ENCODE data around the gene EPM2AIP1. TPM values are rescaled to one million over a fixed set of nuclear protein-coding genes. Genes with fewer than 3 reads are reported as not detected.

EPM2AIP1 gene
- total RNA-seq, 1 experiment from 2014 or later: 12.2 TPM

DNA sequence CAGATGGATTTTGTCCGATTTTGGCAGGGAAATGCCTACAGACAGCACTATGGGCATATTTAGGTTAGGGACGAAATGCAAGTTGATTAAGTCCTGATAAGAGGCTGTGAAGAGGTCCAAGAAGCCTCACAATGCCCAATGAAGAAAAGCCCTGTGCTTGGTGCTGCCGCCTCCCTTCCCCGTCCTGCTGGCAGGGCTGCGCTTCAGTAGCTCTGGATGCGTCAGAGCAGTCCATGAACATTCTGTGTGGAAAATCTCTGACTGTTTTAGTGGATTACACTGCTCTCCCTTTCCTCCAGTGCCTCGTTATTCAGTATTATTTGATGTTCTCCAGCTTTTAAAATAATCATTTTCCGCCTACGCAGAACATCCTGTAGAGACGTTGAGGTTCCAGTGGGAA lies 40.0 kb upstream of the EPM2AIP1 start:
- Mint-ChIP-seq H3K4me3 (ENCODE audit: unreplicated experiment) (no peak overlapping the region), H3K27me3 (ENCODE audit: insufficient read depth, unreplicated experiment) (no peaks in the 10 kb centered on the region), H3K9me3 (ENCODE audit: unreplicated experiment) (no peaks in the 10 kb centered on the region), H3K27ac (ENCODE audit: unreplicated experiment) (no peak overlapping the region), H3K4me1 (ENCODE audit: low read depth, unreplicated experiment) (no peaks in the 10 kb centered on the region), H3K36me3 (ENCODE audit: insufficient read depth, unreplicated experiment) (peaks cover 46% of the 10 kb centered on the region)
- Histone ChIP-seq H3K4me3 (ENCODE audit: low read depth, low read length) (no peak overlapping the region), H3K27me3 (replicated peaks; ENCODE audit: control insufficient read depth, insufficient read depth, low read length) (no peaks in the 10 kb centered on the region), H3K9me3 (no peaks in the 10 kb centered on the region), H3K4me1 (no peaks in the 10 kb centered on the region), H3K36me3 (ENCODE audit: control insufficient read depth, insufficient read depth, low read length) (peaks cover 2% of the 10 kb centered on the region)
- BruUV-seq (replicated peaks): no TSS peak
- intact Hi-C loops (cut with micrococcal nuclease; ENCODE audit: unreplicated experiment): no loop called here
- CTCF ChIA-PET: no interaction called here
- DNase-seq: no peak
- POLR2A ChIA-PET: no interaction called here
- TF ChIP-seq CTCF (IDR thresholded peaks at IDR 0.05; ENCODE audit: insufficient read depth in 1 of 2, low read depth in 1 of 2, low read length in 1 of 2, severe bottlenecking in 1 of 2, unreplicated experiment in 1 of 2): no peak

DNA sequence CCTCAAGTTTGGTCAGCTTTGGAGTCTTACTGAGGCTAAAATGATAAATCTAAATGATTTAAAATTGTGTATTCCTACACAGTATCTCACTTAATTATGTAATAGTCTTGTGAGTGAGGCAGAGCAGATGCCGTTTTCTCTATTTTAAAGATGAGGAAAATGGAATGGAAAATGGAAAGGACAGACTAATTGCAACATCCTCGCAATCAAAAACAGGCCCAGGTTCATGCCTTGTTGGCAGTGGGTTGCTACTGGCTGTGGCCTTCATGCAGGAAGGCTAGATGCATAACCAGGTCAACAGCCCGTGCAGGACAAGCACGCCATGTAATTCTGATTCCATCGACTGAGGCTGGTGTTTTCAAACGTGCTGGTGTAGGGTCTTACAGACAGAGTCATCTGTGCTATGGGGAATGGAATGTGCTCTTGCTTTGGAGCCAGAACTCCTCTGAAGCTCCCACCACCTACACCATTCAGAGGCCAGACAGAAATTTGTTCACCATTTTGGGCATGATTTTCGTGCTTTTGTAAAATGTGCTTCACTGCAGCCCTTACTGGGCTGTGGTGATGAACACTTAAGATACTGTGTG lies 38.3 kb upstream of the EPM2AIP1 start:
- Histone ChIP-seq H3K27me3 (replicated peaks; ENCODE audit: control insufficient read depth, insufficient read depth, low read length) (no peaks in the 10 kb centered on the region), H3K4me3 (ENCODE audit: low read depth, low read length) (no peak overlapping the region), H3K36me3 (ENCODE audit: control insufficient read depth, insufficient read depth, low read length) (peaks cover 2% of the 10 kb centered on the region), H3K4me1 (no peaks in the 10 kb centered on the region), H3K9me3 (no peaks in the 10 kb centered on the region)
- Mint-ChIP-seq H3K27me3 (ENCODE audit: insufficient read depth, unreplicated experiment) (no peaks in the 10 kb centered on the region), H3K36me3 (ENCODE audit: insufficient read depth, unreplicated experiment) (peaks cover 57% of the 10 kb centered on the region), H3K4me1 (ENCODE audit: low read depth, unreplicated experiment) (no peaks in the 10 kb centered on the region), H3K9me3 (ENCODE audit: unreplicated experiment) (no peaks in the 10 kb centered on the region), H3K4me3 (ENCODE audit: unreplicated experiment) (no peak overlapping the region), H3K27ac (ENCODE audit: unreplicated experiment) (no peak overlapping the region)
- ChIA-PET POLR2A (no interaction called here), CTCF (no interaction called here)
- no peak for TF ChIP-seq CTCF (IDR thresholded peaks at IDR 0.05; ENCODE audit: insufficient read depth in 1 of 2, low read depth in 1 of 2, low read length in 1 of 2, severe bottlenecking in 1 of 2, unreplicated experiment in 1 of 2)
- no peak for DNase-seq
- intact Hi-C loops (cut with micrococcal nuclease; ENCODE audit: unreplicated experiment): no loop called here
- BruUV-seq (replicated peaks): no TSS peak

GRCh38 chr3:37030588-37030987 lies 37.7 kb upstream of the EPM2AIP1 start:
- no peak for TF ChIP-seq CTCF (IDR thresholded peaks at IDR 0.05; ENCODE audit: insufficient read depth in 1 of 2, low read depth in 1 of 2, low read length in 1 of 2, severe bottlenecking in 1 of 2, unreplicated experiment in 1 of 2)
- ChIA-PET POLR2A (no interaction called here), CTCF (no interaction called here)
- H3K27ac Mint-ChIP-seq (ENCODE audit: unreplicated experiment): no peak overlapping the region
- H3K4me3 Mint-ChIP-seq (ENCODE audit: unreplicated experiment): no peak overlapping the region
- BruUV-seq (replicated peaks): no TSS peak
- Histone ChIP-seq H3K27me3 (replicated peaks; ENCODE audit: control insufficient read depth, insufficient read depth, low read length) (no peaks in the 10 kb centered on the region), H3K36me3 (ENCODE audit: control insufficient read depth, insufficient read depth, low read length) (no peaks in the 10 kb centered on the region; the same call in 1 of the 2 replicates), H3K4me1 (no peaks in the 10 kb centered on the region), H3K9me3 (no peaks in the 10 kb centered on the region), H3K4me3 (ENCODE audit: low read depth, low read length) (no peak overlapping the region)
- no peak for DNase-seq
- peaks cover 63% of the 10 kb centered on the region for H3K36me3 Mint-ChIP-seq (ENCODE audit: insufficient read depth, unreplicated experiment)
- no peaks in the 10 kb centered on the region for H3K9me3 Mint-ChIP-seq (ENCODE audit: unreplicated experiment)
- no peaks in the 10 kb centered on the region for H3K27me3 Mint-ChIP-seq (ENCODE audit: insufficient read depth, unreplicated experiment)
- H3K4me1 Mint-ChIP-seq (ENCODE audit: low read depth, unreplicated experiment): no peaks in the 10 kb centered on the region
- intact Hi-C loops (cut with micrococcal nuclease; ENCODE audit: unreplicated experiment): no loop called here
